Measurements from ENCODE around the gene EP400. TPM values are rescaled to one million over a fixed set of nuclear protein-coding genes. Genes with fewer than 3 reads are reported as not detected.

Gene EP400
- total RNA-seq, 2 experiments from 2014 or later, result 42.2 to 43.4 TPM

GRCh38 chr12:132065609-132066344 is 116.0 kb downstream of the EP400 start:
- no peaks in the 10 kb centered on the region for H3K9me3 Mint-ChIP-seq
- H3K36me3 Mint-ChIP-seq (ENCODE audit: low read depth), result peaks cover 44% of the 10 kb centered on the region

GRCh38 chr12:132066345-132066685 is 116.6 kb downstream of the EP400 start:
- peak; percentile 60 for DNase-seq
- Mint-ChIP-seq H3K9me3 (no peaks in the 10 kb centered on the region), H3K27me3 (no peaks in the 10 kb centered on the region), H3K4me3 (peak overlapping the region; percentile 1), H3K27ac (peak overlapping the region; percentile 41), H3K36me3 (ENCODE audit: low read depth) (peaks cover 38% of the 10 kb centered on the region), H3K4me1 (peaks cover 25% of the 10 kb centered on the region)
- CTCF ChIA-PET, result interaction anchor here (1.8 kb wide), 1 partner anchor 348 kb away, joined by 4 read pairs; no protein-coding TSS in a partner anchor
- POLR2A ChIA-PET, result interaction anchor here (0.8 kb wide), 1 partner anchor 19 kb away, joined by 3 read pairs; no protein-coding TSS in a partner anchor

More at GRCh38 chr12:132065609-132066344, 116.0 kb downstream of the EP400 start:
- Mint-ChIP-seq H3K4me3 (peak overlapping the region; percentile 1), H3K4me1 (peaks cover 25% of the 10 kb centered on the region), H3K27ac (peak overlapping the region; percentile 41), H3K27me3 (no peaks in the 10 kb centered on the region)
- no peak for DNase-seq
- POLR2A ChIA-PET, result interaction anchor here (1.1 kb wide), 1 partner anchor 11 kb away, joined by 3 read pairs; no protein-coding TSS in a partner anchor
- CTCF ChIA-PET, result interaction anchor here (1.8 kb wide), 1 partner anchor 348 kb away, joined by 4 read pairs; no protein-coding TSS in a partner anchor

GRCh38 chr12:132066749-132067148 is 117.0 kb downstream of the EP400 start:
- POLR2A ChIA-PET, result interaction anchor here (0.8 kb wide), 1 partner anchor 19 kb away, joined by 3 read pairs; no protein-coding TSS in a partner anchor

GRCh38 chr12:132067182-132067581 is 117.4 kb downstream of the EP400 start:
- H3K27me3 Mint-ChIP-seq, result no peaks in the 10 kb centered on the region
- no peaks in the 10 kb centered on the region for H3K9me3 Mint-ChIP-seq
- ChIA-PET POLR2A (interaction anchor here (0.8 kb wide), 1 partner anchor 18 kb away, joined by 3 read pairs; no protein-coding TSS in a partner anchor), CTCF (no interaction called here)
- no peak for DNase-seq
- no peak overlapping the region for H3K4me3 Mint-ChIP-seq
- peaks cover 40% of the 10 kb centered on the region for H3K36me3 Mint-ChIP-seq (ENCODE audit: low read depth)
- no peak overlapping the region for H3K27ac Mint-ChIP-seq
- H3K4me1 Mint-ChIP-seq, result peaks cover 25% of the 10 kb centered on the region

More at GRCh38 chr12:132066749-132067148, 117.0 kb downstream of the EP400 start:
- Mint-ChIP-seq H3K36me3 (ENCODE audit: low read depth) (peaks cover 40% of the 10 kb centered on the region), H3K4me3 (peak overlapping the region; percentile 1), H3K9me3 (no peaks in the 10 kb centered on the region), H3K4me1 (peaks cover 25% of the 10 kb centered on the region), H3K27ac (no peak overlapping the region), H3K27me3 (no peaks in the 10 kb centered on the region)
- CTCF ChIA-PET, result no interaction called here
- no peak for DNase-seq

- Mint-ChIP-seq H3K27me3 (no peaks in the 10 kb centered on the region), H3K4me3 (no peak overlapping the region), H3K36me3 (ENCODE audit: low read depth) (peaks cover 29% of the 10 kb centered on the region), H3K27ac (no peak overlapping the region), H3K4me1 (peaks cover 25% of the 10 kb centered on the region), H3K9me3 (no peaks in the 10 kb centered on the region)
- POLR2A ChIA-PET, result no interaction called here
- DNase-seq, result no peak
- CTCF ChIA-PET, result no interaction called here
These were observed 118.5 kb downstream of the EP400 start for GRCh38 chr12:132068250-132068649.

- peaks cover 22% of the 10 kb centered on the region for H3K4me1 Mint-ChIP-seq
- no peak overlapping the region for H3K27ac Mint-ChIP-seq
- no peak for DNase-seq
- H3K27me3 Mint-ChIP-seq, result no peaks in the 10 kb centered on the region
- peaks cover 31% of the 10 kb centered on the region for H3K36me3 Mint-ChIP-seq (ENCODE audit: low read depth)
- no peak overlapping the region for H3K4me3 Mint-ChIP-seq
- no peaks in the 10 kb centered on the region for H3K9me3 Mint-ChIP-seq
- ChIA-PET POLR2A (no interaction called here), CTCF (no interaction called here)
These were observed 119.7 kb downstream of the EP400 start for GRCh38 chr12:132069336-132069985.

GRCh38 chr12:132070298-132070697 is 120.6 kb downstream of the EP400 start:
- POLR2A ChIA-PET, result no interaction called here
- Mint-ChIP-seq H3K27me3 (no peaks in the 10 kb centered on the region), H3K36me3 (ENCODE audit: low read depth) (peaks cover 34% of the 10 kb centered on the region), H3K27ac (no peak overlapping the region), H3K9me3 (no peaks in the 10 kb centered on the region), H3K4me3 (no peak overlapping the region), H3K4me1 (peaks cover 22% of the 10 kb centered on the region)
- no peak for DNase-seq
- CTCF ChIA-PET, result no interaction called here

- DNase-seq, result no peak
- H3K27me3 Mint-ChIP-seq, result no peaks in the 10 kb centered on the region
- H3K4me3 Mint-ChIP-seq, result no peak overlapping the region
- peaks cover 36% of the 10 kb centered on the region for H3K36me3 Mint-ChIP-seq (ENCODE audit: low read depth)
- H3K9me3 Mint-ChIP-seq, result no peaks in the 10 kb centered on the region
- ChIA-PET POLR2A (no interaction called here), CTCF (no interaction called here)
- no peak overlapping the region for H3K27ac Mint-ChIP-seq
- H3K4me1 Mint-ChIP-seq, result peaks cover 15% of the 10 kb centered on the region
These were observed 121.5 kb downstream of the EP400 start for GRCh38 chr12:132071040-132071810.

GRCh38 chr12:132071830-132072384 is 122.2 kb downstream of the EP400 start:
- POLR2A ChIA-PET, result no interaction called here
- H3K36me3 Mint-ChIP-seq (ENCODE audit: low read depth), result peaks cover 30% of the 10 kb centered on the region
- H3K27ac Mint-ChIP-seq, result no peak overlapping the region
- H3K4me3 Mint-ChIP-seq, result no peak overlapping the region
- H3K4me1 Mint-ChIP-seq, result peaks cover 8% of the 10 kb centered on the region
- no peaks in the 10 kb centered on the region for H3K9me3 Mint-ChIP-seq
- no peak for DNase-seq
- no peaks in the 10 kb centered on the region for H3K27me3 Mint-ChIP-seq
- CTCF ChIA-PET, result no interaction called here

GRCh38 chr12:132074216-132074615 is 124.5 kb downstream of the EP400 start:
- DNase-seq, result no peak
- H3K27me3 Mint-ChIP-seq, result no peaks in the 10 kb centered on the region
- POLR2A ChIA-PET, result no interaction called here
- peaks cover 2% of the 10 kb centered on the region for H3K4me1 Mint-ChIP-seq
- H3K36me3 Mint-ChIP-seq (ENCODE audit: low read depth), result peaks cover 31% of the 10 kb centered on the region
- no peak overlapping the region for H3K4me3 Mint-ChIP-seq
- CTCF ChIA-PET, result no interaction called here
- peak overlapping the region; percentile 2 for H3K27ac Mint-ChIP-seq
- no peaks in the 10 kb centered on the region for H3K9me3 Mint-ChIP-seq

- no peak for DNase-seq
- H3K36me3 Mint-ChIP-seq (ENCODE audit: low read depth), result peaks cover 31% of the 10 kb centered on the region
- no peak overlapping the region for H3K4me3 Mint-ChIP-seq
- H3K9me3 Mint-ChIP-seq, result no peaks in the 10 kb centered on the region
- POLR2A ChIA-PET, result no interaction called here
- H3K27ac Mint-ChIP-seq, result no peak overlapping the region
- CTCF ChIA-PET, result no interaction called here
- peaks cover 2% of the 10 kb centered on the region for H3K4me1 Mint-ChIP-seq
- no peaks in the 10 kb centered on the region for H3K27me3 Mint-ChIP-seq
These were observed 125.4 kb downstream of the EP400 start for GRCh38 chr12:132075026-132075713.

GRCh38 chr12:132075714-132076553 is 126.2 kb downstream of the EP400 start:
- no peak for DNase-seq
- H3K9me3 Mint-ChIP-seq, result no peaks in the 10 kb centered on the region
- H3K4me1 Mint-ChIP-seq, result peaks cover 2% of the 10 kb centered on the region
- no peak overlapping the region for H3K27ac Mint-ChIP-seq
- H3K4me3 Mint-ChIP-seq, result no peak overlapping the region
- no peaks in the 10 kb centered on the region for H3K27me3 Mint-ChIP-seq
- ChIA-PET CTCF (no interaction called here), POLR2A (no interaction called here)
- peaks cover 31% of the 10 kb centered on the region for H3K36me3 Mint-ChIP-seq (ENCODE audit: low read depth)
